ENCODE results near the gene SNTA1.

The SNTA1 gene

GRCh38 chr20:33387177-33387576, 56.4 kb downstream of the SNTA1 start:
- no peak for DNase-seq (ENCODE audit: extremely low spot score)
- ChIA-PET CTCF (interaction anchor here (1.2 kb wide), 1 partner anchor 14 kb away, joined by 3 read pairs; no protein-coding TSS in a partner anchor), POLR2A (no interaction called here)
- no peak for TF ChIP-seq CTCF (IDR thresholded peaks at IDR 0.05; ENCODE audit: control extremely low read depth, extremely low read depth, low read depth, missing control alignments)

- ChIA-PET POLR2A (no interaction called here), CTCF (interaction anchor here (1.2 to 1.6 kb wide), 2 partner anchors 13 to 15 kb away, joined by 3 read pairs; partner anchors contain the start of gene CDK5RAP1)
- DNase-seq (ENCODE audit: extremely low spot score) = no peak
- TF ChIP-seq CTCF (IDR thresholded peaks at IDR 0.05; ENCODE audit: control extremely low read depth, extremely low read depth, low read depth, missing control alignments) = no peak
Observed at GRCh38 chr20:33386673-33387072, 56.9 kb downstream of the SNTA1 start.

GRCh38 chr20:33377366-33377765, 66.2 kb downstream of the SNTA1 start:
- ChIA-PET CTCF (interaction anchor here (1.1 to 1.6 kb wide), 3 partner anchors 14 to 80 kb away, joined by 3 to 5 read pairs (median 4); no protein-coding TSS in a partner anchor), POLR2A (no interaction called here)
- DNase-seq (ENCODE audit: extremely low spot score) = no peak
- TF ChIP-seq CTCF (IDR thresholded peaks at IDR 0.05; ENCODE audit: control extremely low read depth, extremely low read depth, low read depth, missing control alignments) = no peak

GRCh38 chr20:33373735-33374605, 69.6 kb downstream of the SNTA1 start:
- TF ChIP-seq CTCF (IDR thresholded peaks at IDR 0.05; ENCODE audit: control extremely low read depth, extremely low read depth, low read depth, missing control alignments) = no peak
- POLR2A ChIA-PET = no interaction called here
- CTCF ChIA-PET = interaction anchor here (1.1 to 1.2 kb wide), 2 partner anchors 13 to 29 kb away, joined by 3 read pairs; no protein-coding TSS in a partner anchor
- no peak for DNase-seq (ENCODE audit: extremely low spot score)

GRCh38 chr20:33372993-33373441, 70.5 kb downstream of the SNTA1 start:
- TF ChIP-seq CTCF (IDR thresholded peaks at IDR 0.05; ENCODE audit: control extremely low read depth, extremely low read depth, low read depth, missing control alignments) = no peak
- ChIA-PET POLR2A (no interaction called here), CTCF (interaction anchor here (1.1 to 1.2 kb wide), 2 partner anchors 14 to 30 kb away, joined by 3 read pairs; no protein-coding TSS in a partner anchor)
- DNase-seq (ENCODE audit: extremely low spot score) = no peak

- POLR2A ChIA-PET = no interaction called here
- no peak for TF ChIP-seq CTCF (IDR thresholded peaks at IDR 0.05; ENCODE audit: control extremely low read depth, extremely low read depth, low read depth, missing control alignments)
- CTCF ChIA-PET = no interaction called here
- DNase-seq (ENCODE audit: extremely low spot score) = no peak
Observed at GRCh38 chr20:33370291-33370690, 73.3 kb downstream of the SNTA1 start.
